AG09319 (cell line): ENCODE measurements around the gene NOL4L.

ENCODE experiments used
- DNase-seq: peaks from one replicate; pipeline ENCODE4 v3.0.0-alpha.2; 2010; ENCODE audit warnings: low read depth; ENCODE audit errors: extremely low read depth
- CTCF ChIP-seq: IDR thresholded peaks from 2 replicates; pipeline ENCODE4 v1.5.1; 2011; ENCODE audit warnings: low read depth, mild to moderate bottlenecking, inconsistent platforms, low read length, moderate library complexity

NOL4L gene

GRCh38 chr20:32574296-32575226 lies 10.6 kb downstream of the NOL4L start:
- DNase-seq = peak; percentile 23
- TF ChIP-seq CTCF = no peak

GRCh38 chr20:32573167-32573851 lies 11.8 kb downstream of the NOL4L start:
- TF ChIP-seq CTCF = no peak
- DNase-seq = no peak

- TF ChIP-seq CTCF = no peak
- no peak for DNase-seq
These were observed 12.7 kb downstream of the NOL4L start for GRCh38 chr20:32572271-32572968.

- no peak for DNase-seq
- no peak for TF ChIP-seq CTCF
These were observed 13.6 kb downstream of the NOL4L start for GRCh38 chr20:32571566-32571965.

GRCh38 chr20:32570401-32571190 lies 14.5 kb downstream of the NOL4L start:
- no peak for DNase-seq
- TF ChIP-seq CTCF = no peak

- DNase-seq = no peak
These were observed 15.5 kb downstream of the NOL4L start for GRCh38 chr20:32569380-32570305.

More at GRCh38 chr20:32569380-32570305, 15.5 kb downstream of the NOL4L start:
- TF ChIP-seq CTCF = no peak
